GM23248 (cell line): ENCODE data around the gene POLD3.

Experiments used
- EZH2 ChIP-seq: fragments of 200-600 bp; sonication (generic); IDR thresholded peaks from 2 replicates; pipeline ENCODE4 v1.6.1; 2018; ENCODE audit warnings: antibody characterized with exemption, mild to moderate bottlenecking; ENCODE audit not compliant: insufficient read depth, poor library complexity, severe bottlenecking
- EZH2phosphoT487 ChIP-seq: fragments of 200-600 bp; sonication (generic); IDR thresholded peaks from 2 replicates; pipeline ENCODE4 v1.6.1; 2018; ENCODE audit warnings: antibody characterized with exemption, moderate library complexity, mild to moderate bottlenecking, low read depth; ENCODE audit not compliant: insufficient read depth

DNA sequence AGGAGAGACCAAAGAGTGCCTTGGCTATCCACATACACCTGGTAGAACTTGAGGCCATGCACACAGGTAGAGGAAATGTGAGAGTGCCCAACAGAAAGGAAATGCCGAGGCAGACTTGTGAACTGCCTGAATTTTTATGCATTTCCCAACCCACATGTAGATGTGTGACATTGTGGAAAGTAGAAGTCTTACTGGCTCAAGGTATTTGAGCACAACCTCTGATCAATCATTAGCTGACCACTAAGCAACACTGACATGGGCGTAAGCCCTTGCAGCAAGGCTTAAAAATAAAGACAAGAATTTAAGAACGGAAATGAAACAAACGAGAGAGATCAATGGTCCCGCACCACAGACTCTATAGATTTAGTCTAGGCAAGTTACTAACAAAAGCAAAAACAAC, 62.6 kb downstream of the POLD3 start:
- TF ChIP-seq EZH2 (no peak), EZH2phosphoT487 (no peak)
